Gastroesophageal sphincter (tissue), 3 donors: ENCODE data around the gene ITPR2.

ENCODE experiments used
- CTCF ChIP-seq, 4 experiments: fragments of 200-600 bp in 2 of 4; fragments of 450-650 bp in 2 of 4; sonication (generic) in 1 of 4; IDR thresholded peaks; one replicate each; pipeline ENCODE4 v1.5.1; 2017 to 2019; ENCODE audit warnings: antibody characterized with exemption in 4 of 4, mild to moderate bottlenecking in 2 of 4, moderate library complexity in 2 of 4
- EP300 ChIP-seq: sonication (generic); formaldehyde crosslinking; IDR thresholded peaks from one replicate; pipeline ENCODE4 v1.6.1; 2017; ENCODE audit warnings: antibody characterized with exemption, mild to moderate bottlenecking

GRCh38 chr12:26868447-26869103 lies 35.6 kb upstream of the ITPR2 start:
- TF ChIP-seq CTCF (IDR thresholded peaks at IDR 0.05) (no peak), EP300 (no peak)
